Measurements from ENCODE around the gene SHQ1.

SHQ1 gene

DNA sequence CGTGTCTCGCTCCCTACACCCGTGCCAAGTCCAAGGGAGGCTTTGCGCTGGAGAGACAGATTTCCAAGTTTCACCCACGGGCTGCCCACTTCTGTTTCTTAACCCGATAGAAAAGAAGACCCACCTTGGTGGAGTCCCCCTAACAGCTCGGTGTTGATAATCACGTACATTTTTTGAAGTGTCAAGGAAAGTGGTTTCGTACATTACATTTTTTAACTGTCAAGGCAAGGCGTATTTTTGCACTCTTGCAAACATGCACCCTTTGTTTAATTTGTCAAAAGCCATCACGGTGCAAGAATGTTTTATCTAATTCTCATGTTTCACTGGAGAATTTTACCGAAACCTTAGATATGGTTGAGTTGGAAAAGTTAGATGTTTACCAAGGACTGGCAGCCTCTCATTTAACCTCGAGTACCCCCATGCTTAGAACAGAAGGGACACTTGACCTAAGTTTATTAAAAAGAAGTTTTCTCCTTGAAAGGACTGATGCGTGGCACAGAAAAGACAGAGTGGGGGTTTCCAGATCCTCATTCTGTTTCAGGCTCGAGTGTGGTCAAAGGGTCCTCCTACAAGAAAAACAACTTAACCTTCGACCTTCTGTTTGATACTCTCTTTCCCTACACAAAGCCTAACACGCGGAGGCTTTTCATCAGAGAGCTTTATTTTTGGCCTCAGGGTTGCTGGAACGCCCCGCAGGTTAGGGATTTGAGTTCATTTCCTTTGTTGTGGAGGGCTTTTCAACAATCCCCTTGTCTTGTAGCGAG lies 40.5 kb upstream of the SHQ1 start:
- Histone ChIP-seq H3K4me3 (peak overlapping the region; percentile 56 to 61), H3K9me3 (no peaks in the 10 kb centered on the region), H3K27ac (peak overlapping the region; percentile 74 to 78), H3K4me1 (peaks cover 0 to 59% (median 9%) of the 10 kb centered on the region in 4 donors), H3K27me3 (no peaks in the 10 kb centered on the region), H3K36me3 (no peaks in the 10 kb centered on the region)
- DNase-seq, result no peak
- intact Hi-C loops (cut with DNase I; ENCODE audit: low total_unique reads), result loop anchor here (5.0 kb wide), 1 partner anchor 41 kb away; the partner anchor contains the start of gene SHQ1
- no peak for TF ChIP-seq CTCF (IDR thresholded peaks at IDR 0.05)

DNA sequence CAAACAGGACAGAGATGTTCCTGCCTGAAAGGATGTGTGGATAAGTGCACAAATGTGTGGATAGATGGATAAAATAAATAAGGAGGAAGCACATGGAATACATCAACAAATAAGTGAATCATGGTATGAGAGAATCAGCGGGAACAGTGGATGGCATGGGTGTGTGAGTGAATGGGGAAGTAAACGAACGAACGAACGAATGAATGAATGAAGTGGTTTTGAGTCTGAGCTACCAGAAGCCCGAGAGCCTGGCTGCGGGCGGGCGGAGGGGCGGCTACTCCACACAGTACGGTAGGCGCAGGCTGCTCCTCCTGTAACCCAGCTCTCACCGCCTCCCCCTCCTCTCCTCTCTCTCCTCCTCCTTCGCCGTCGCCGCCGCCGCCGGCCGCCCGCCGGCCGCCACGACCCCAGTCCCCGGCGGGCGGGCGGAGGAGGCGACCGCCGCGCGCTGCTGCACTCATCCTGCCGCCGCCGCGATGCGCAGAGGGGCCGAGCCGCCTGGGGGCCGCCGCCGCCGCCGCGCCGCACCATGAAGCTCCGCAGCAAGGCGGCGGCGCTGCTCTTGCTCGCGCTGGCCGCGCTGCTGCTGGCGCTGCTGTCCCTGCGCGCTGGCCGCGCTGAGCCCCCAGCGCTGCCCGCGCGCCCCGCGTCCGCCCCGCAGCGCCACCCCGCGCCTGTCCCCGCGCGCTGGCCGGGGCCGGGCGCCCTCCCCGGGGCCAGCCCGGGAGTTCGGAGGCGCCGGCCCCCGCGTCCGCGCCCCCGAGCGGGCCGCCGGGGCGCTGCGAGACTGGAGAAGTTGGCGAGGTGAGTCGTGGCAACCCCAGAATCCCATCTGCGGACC lies 39.7 kb upstream of the SHQ1 start, which contains the start of gene GXYLT2:
Gene GXYLT2 (plus strand): TSS at position 342 of the 841 bp plus-strand sequence. CDS start 188 bp downstream, at position 530.
- Histone ChIP-seq H3K36me3 (no peaks in the 10 kb centered on the region), H3K4me1 (peaks cover 0 to 56% (median 9%) of the 10 kb centered on the region in 4 donors), H3K9me3 (no peaks in the 10 kb centered on the region), H3K27ac (peak within 1 kb of the TSS; percentile 74 to 78), H3K27me3 (no peaks in the 10 kb centered on the region), H3K4me3 (peak within 1 kb of the TSS; percentile 56 to 61)
- intact Hi-C loops (cut with DNase I; ENCODE audit: low total_unique reads), result loop anchor here (5.0 kb wide), 1 partner anchor 41 kb away; the partner anchor contains the start of gene SHQ1
- TF ChIP-seq CTCF (IDR thresholded peaks at IDR 0.05), result peak in 1 of 2 experiments; percentile 34
- peak; percentile 53 to 80 for DNase-seq

GRCh38 chr3:72887343-72887704 lies 39.1 kb upstream of the SHQ1 start:
- Histone ChIP-seq H3K36me3 (no peaks in the 10 kb centered on the region), H3K9me3 (no peaks in the 10 kb centered on the region), H3K4me3 (peak overlapping the region; percentile 56 to 61), H3K27ac (peak overlapping the region; percentile 16 to 74), H3K4me1 (peaks cover 0 to 50% (median 9%) of the 10 kb centered on the region in 4 donors), H3K27me3 (no peaks in the 10 kb centered on the region)
- intact Hi-C loops (cut with DNase I; ENCODE audit: low total_unique reads), result loop anchor here (5.0 kb wide), 1 partner anchor 40 kb away; the partner anchor contains the start of gene SHQ1
- no peak for DNase-seq
- no peak for TF ChIP-seq CTCF (IDR thresholded peaks at IDR 0.05)

DNA sequence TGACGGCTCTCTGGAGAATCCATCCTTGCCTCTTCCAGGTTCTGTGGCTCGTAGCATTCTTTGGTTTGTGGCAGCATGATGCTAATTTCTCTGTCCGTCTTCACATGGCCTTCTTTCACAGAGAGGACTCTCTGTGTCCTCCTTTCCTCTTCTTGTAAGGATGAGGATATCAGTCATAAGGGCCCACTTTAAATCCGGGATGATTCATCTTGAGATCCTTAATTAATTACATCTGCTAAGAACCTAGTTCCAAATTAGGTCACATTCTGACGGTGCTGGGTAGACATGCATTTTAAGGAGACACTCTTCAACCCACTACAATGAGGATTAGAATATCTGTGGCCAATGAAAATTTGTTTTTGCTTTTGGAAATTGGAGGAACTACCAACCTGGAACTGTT lies 23.9 kb upstream of the SHQ1 start:
- Histone ChIP-seq H3K9me3 (no peaks in the 10 kb centered on the region), H3K36me3 (no peaks in the 10 kb centered on the region), H3K4me1 (no peaks in the 10 kb centered on the region), H3K27ac (no peak overlapping the region), H3K4me3 (no peak overlapping the region), H3K27me3 (peaks cover 0 to 2% of the 10 kb centered on the region in 2 donors)
- intact Hi-C loops (cut with DNase I; ENCODE audit: low total_unique reads), result no loop called here
- no peak for TF ChIP-seq CTCF (IDR thresholded peaks at IDR 0.05)
- no peak for DNase-seq

DNA sequence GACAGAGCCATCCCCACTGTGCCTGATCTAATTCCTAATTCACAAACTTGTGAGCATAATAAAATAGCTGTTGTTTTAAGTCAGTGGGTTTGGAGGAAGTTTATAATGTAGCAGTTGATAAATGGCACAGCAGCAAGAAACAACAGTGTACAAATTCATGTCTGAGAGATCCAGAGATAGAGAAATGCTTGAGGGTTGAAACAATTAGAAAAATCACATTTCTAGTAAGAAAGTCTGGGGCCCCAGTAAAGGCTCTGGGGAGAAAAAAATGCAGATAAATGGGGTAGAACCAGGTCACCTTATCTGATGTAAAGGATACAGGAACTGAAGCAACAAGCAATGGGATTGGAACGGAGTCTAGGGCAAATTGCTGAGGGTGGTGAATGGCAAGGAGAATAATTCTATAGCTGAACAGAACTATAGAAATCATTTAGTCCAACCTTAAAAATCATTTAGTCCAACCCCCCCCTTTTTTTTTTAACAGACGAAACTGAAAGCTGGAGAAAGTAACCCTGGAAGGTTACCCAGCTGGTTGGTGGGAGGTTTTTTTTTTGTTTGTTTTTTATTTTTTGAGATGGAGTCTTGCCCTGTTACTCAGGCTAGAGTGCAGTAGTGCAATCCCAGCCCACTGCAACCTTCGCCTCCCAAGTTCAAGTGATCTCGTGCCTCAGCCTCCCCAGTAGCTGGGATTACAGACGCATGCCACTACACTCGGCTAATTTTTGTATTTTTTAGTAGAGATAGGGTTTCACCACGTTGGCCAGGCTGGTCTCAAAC lies 14.3 kb upstream of the SHQ1 start:
- intact Hi-C loops (cut with DNase I; ENCODE audit: low total_unique reads), result no loop called here
- H3K4me3 ChIP-seq, result no peak overlapping the region
- no peaks in the 10 kb centered on the region for H3K4me1 ChIP-seq
- no peak for TF ChIP-seq CTCF (IDR thresholded peaks at IDR 0.05)
- H3K27me3 ChIP-seq, result no peaks in the 10 kb centered on the region
- no peaks in the 10 kb centered on the region for H3K36me3 ChIP-seq
- DNase-seq, result no peak
- H3K9me3 ChIP-seq, result no peaks in the 10 kb centered on the region
- H3K27ac ChIP-seq, result no peak overlapping the region
